Mucosa of descending colon (tissue), 3 donors: ENCODE measurements around the gene BPI. TPM values are rescaled to one million over a fixed set of nuclear protein-coding genes. Genes with fewer than 3 reads are reported as not detected.
"Not testable (repeated sequence)": the region's sequence is repeated elsewhere in the genome, so short reads cannot be mapped to it uniquely, and the experiment has no call there.

Experiments used
- ATAC-seq: fragments of 200-7000 bp; cut with Tn5 transposase; one replicate; pipeline ENCODE4 v1.9.1; 2020; ENCODE audit warnings: mild to moderate bottlenecking, moderate library complexity
- DNase-seq, 3 donors: peaks; one replicate each; pipeline ENCODE4 v3.0.0-alpha.2; 2020
- H3K36me3 ChIP-seq: fragments of 200-600 bp; one replicate; pipeline ENCODE4 v1.8.0; 2021; ENCODE audit warnings: low read depth, mild to moderate bottlenecking
- H3K4me1 ChIP-seq: fragments of 200-600 bp; one replicate; pipeline ENCODE4 v1.8.0; 2021; ENCODE audit warnings: low read depth, mild to moderate bottlenecking
- H3K4me3 ChIP-seq: fragments of 200-600 bp; one replicate; pipeline ENCODE4 v1.8.0; 2021; ENCODE audit warnings: mild to moderate bottlenecking
- H3K9me3 ChIP-seq: fragments of 200-600 bp; one replicate; pipeline ENCODE4 v1.8.0; 2021; ENCODE audit warnings: mild to moderate bottlenecking
- intact Hi-C, 2 donors: fragments of 100-400 bp; cut with DNase I in 1 of 2; cut with micrococcal nuclease in 1 of 2; formaldehyde crosslinking; loops; one replicate each; pipeline versions ENCODE4 v1.11.0 to v1.11.1; 2022; cut with DNase I, micrococcal nuclease
- total RNA-seq, 3 donors: library from RNA; stranded (reverse); fragmentation: NEBNext Ultra II Directional in 2 of 3; extraction: Animal tissue kit (Norgen Biotek cat#: 25700) in 2 of 3; gene quantifications; one replicate each; pipeline versions ENCODE4 v1.2.1 to v1.2.4, GENCODE V29; 2021 to 2023
- TF ChIP-seq, protein P1 (sequence below): fragments of 200-600 bp; IDR thresholded peaks from one replicate; pipeline ENCODE4 v1.8.0; 2022; ENCODE audit warnings: antibody characterized with exemption, mild to moderate bottlenecking
- donor health status: DM: no; HTN: no; CAD: no; lungs with moderate emphysema.
- donor health status: DM: no; HTN: no; CAD: no.
- donor health status: DM: no; HTN: yes; CAD: no.

The BPI gene
- total RNA-seq, 3 donors from 2014 or later = 0.19 TPM; not detected in 2

DNA sequence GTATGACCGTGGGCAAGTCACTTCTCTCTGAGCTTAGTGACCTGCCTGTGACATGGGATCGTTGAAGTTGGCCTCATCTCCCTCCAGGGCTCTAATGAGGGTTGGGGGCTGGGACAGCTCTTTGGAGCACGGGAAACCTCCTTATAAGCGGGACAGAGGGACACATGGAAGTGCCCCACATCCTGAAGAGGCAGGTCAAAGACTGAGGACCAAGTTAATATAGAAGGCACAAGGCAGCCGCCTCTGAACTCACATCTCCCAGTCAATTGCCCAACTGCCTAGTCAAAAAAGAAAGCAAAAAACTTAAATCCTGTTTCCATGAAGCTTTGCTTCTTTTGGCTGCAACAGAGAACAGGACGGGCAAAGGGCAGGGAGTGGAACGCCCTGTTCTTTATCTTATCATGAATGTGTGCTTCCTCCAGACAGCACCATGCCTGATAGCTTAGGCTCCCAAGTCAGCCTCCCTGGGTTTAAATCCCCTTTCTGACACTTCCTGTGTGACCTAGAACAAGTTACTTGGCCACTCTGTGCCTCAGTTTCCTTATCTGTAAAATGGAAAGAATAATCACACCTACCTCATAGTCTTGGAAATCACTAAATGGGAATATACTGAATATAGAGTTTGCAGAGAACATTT is 69.4 kb downstream of the BPI start:
- DNase-seq (no peak), ATAC-seq (peak; percentile 73)
- Histone ChIP-seq H3K4me3 (no peak overlapping the region), H3K4me1 (no peaks in the 10 kb centered on the region), H3K36me3 (no peaks in the 10 kb centered on the region), H3K9me3 (no peaks in the 10 kb centered on the region)
- TF ChIP-seq, protein P1, sequence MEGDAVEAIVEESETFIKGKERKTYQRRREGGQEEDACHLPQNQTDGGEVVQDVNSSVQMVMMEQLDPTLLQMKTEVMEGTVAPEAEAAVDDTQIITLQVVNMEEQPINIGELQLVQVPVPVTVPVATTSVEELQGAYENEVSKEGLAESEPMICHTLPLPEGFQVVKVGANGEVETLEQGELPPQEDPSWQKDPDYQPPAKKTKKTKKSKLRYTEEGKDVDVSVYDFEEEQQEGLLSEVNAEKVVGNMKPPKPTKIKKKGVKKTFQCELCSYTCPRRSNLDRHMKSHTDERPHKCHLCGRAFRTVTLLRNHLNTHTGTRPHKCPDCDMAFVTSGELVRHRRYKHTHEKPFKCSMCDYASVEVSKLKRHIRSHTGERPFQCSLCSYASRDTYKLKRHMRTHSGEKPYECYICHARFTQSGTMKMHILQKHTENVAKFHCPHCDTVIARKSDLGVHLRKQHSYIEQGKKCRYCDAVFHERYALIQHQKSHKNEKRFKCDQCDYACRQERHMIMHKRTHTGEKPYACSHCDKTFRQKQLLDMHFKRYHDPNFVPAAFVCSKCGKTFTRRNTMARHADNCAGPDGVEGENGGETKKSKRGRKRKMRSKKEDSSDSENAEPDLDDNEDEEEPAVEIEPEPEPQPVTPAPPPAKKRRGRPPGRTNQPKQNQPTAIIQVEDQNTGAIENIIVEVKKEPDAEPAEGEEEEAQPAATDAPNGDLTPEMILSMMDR = no peak
- intact Hi-C loops = no loop called here

DNA sequence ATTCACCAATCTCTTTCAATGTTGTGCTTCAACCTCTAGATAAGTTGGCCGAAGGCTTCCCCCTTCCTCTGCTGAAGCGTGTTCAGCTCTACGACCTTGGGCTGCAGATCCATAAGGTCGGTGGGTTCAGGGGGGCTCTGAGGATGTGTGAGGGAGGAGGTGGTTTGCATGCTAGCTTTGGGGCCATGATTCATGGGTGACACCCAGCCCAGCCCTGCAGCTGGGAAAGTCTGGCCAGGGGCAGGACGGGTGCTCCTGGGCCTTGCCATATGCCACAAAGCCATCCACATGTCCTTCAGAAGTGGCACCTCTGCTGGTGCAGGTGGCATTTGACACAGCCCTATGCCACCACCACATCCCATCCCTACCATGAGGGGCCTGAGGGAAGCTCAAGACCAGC is 69.9 kb downstream of the BPI start:
- H3K4me1 ChIP-seq = no peaks in the 10 kb centered on the region
- H3K9me3 ChIP-seq = no peaks in the 10 kb centered on the region
- H3K4me3 ChIP-seq = no peak overlapping the region
- H3K36me3 ChIP-seq = no peaks in the 10 kb centered on the region
- DNase-seq (no peak), ATAC-seq (no peak)
- TF ChIP-seq, protein P1 = no peak
- intact Hi-C loops = no loop called here

DNA sequence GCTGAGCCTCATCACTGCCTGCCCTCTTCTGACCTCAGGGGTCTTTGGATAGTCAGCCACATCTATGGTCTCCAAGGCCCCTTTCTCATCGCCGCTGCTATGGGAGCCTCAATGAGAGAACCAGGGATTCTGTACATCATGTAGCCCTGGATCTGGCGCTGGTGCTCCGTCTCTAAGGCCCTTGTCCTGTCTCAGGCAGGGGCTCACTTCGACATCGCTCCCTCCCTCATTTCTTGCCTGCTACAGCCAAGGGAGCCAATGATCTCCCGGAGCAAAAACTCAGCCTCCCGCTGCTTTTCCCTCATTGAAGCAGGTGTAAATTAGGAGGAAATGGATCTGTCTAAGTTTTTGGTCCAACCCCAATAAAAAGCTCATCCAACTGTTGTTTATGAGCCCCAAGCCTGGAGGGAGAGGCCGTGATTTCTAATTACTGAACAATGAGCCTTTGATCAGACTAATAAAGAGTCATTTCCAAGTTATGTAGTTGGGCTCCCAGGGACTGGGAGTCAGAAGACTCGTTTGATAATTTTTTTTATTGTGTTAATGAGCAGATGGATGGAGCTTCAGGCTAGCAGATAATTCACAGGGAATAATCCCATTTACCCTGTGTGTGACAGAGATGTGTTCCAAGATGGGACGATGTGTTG is 73.2 kb downstream of the BPI start:
- no peak for DNase-seq
- Histone ChIP-seq H3K36me3 (no peaks in the 10 kb centered on the region), H3K9me3 (no peaks in the 10 kb centered on the region), H3K4me1 (no peaks in the 10 kb centered on the region), H3K4me3 (no peak overlapping the region)
- no peak for ATAC-seq
- intact Hi-C loops = no loop called here
- TF ChIP-seq, protein P1 = no peak

DNA sequence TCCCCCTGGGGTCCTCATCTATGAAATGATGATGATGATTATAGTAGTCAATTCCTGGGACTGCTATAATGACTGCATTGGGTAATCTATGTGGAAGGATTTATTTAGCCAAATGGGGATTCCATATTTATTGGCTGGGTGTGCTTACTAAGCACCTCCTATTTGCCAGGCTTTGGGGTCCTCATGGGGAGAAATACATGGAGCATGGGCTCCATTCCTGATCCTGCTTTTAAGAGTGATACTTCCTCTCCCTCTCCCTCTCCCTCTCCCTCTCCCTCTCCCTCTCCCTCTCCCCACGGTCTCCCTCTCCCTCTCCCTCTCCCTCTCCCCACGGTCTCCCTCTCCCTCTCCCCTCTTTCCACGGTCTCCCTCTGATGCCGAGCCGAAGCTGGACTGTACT is 73.9 kb downstream of the BPI start:
- intact Hi-C loops, ATAC-seq: not testable (repeated sequence)

DNA sequence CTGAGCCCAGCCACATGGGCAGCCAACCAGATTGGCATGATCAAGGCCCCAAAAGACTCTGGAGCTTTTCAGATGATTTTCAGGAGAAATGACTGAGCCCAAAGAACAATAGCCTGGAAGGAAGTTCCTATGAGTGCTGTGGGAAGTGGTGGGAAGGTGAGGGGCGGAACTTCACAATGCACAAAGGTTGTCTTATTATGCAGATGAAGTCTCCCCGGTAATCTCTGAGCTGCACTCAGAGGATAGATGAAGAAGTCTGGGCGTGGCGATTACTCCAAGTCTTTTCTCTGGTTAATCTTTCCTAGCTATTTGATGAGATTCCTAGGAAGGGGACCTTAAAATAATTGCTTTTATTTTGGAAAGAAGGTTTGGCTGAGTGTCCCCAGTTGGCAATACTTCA is 79.2 kb downstream of the BPI start:
- Histone ChIP-seq H3K36me3 (no peaks in the 10 kb centered on the region), H3K9me3 (no peaks in the 10 kb centered on the region), H3K4me1 (no peaks in the 10 kb centered on the region), H3K4me3 (no peak overlapping the region)
- intact Hi-C loops = no loop called here
- ATAC-seq = no peak
- TF ChIP-seq, protein P1 = no peak
- no peak for DNase-seq

More for the DNA sequence above, 73.9 kb downstream of the BPI start:
- H3K4me1 ChIP-seq, H3K9me3 ChIP-seq, DNase-seq, H3K4me3 ChIP-seq, H3K36me3 ChIP-seq: not testable (repeated sequence)

DNA sequence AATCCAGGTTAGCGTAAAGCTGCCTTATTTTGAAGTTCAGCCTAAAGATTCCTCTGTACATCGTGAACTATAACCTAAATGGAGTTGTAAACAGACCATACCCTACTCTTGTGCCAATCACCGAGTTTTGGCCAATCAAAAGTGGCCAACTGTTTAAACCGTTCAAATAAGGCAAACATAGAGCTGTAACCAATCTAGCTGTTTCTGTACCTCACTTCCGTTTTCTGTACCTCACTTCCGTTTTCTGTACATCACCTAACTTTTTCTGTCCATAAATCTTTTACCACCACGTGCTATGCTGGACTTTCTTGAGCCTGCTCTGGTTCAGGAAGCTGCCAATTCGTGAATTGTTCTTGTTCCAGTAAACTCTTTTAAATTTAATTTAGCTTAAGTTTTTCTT is 82.0 kb downstream of the BPI start:
- Histone ChIP-seq H3K9me3 (no peaks in the 10 kb centered on the region), H3K36me3 (no peaks in the 10 kb centered on the region), H3K4me3 (no peak overlapping the region), H3K4me1 (no peaks in the 10 kb centered on the region)
- no peak for DNase-seq
- TF ChIP-seq, protein P1 = no peak
- ATAC-seq = no peak
- intact Hi-C loops = no loop called here
